Hair follicle dermal papilla cell (primary cell): ENCODE data around the gene C14orf180. TPM values are rescaled to one million over a fixed set of nuclear protein-coding genes. Genes with fewer than 3 reads are reported as not detected.

Source experiments
- total RNA-seq: library from RNA; depleted of rRNA; stranded (reverse); fragments of >200 nt; gene quantifications from 2 replicates; pipeline ENCODE4 v1.2.3, GENCODE V29; 2012

The C14orf180 gene
- not detected in 2 replicates for total RNA-seq

GRCh38 chr14:104579507-104579906, at the start of gene C14orf180:
Gene C14orf180, plus strand, starts transcription at chr14:104579764. Its CDS starts 6,667 bp downstream, at chr14:104586431.

GRCh38 chr14:104604458-104605449, 25.2 kb downstream of the C14orf180 start, which contains the start of gene TMEM179:
Gene TMEM179, minus strand, starts transcription at chr14:104604772. Its CDS starts 31 bp downstream, at chr14:104604741.

Other genes with a start within 250 kb of the C14orf180 start
- not detected in 2 replicates for gene TMEM179, start 25.0 kb downstream of the C14orf180 start, total RNA-seq
- 71.6 and 77.1 TPM in 2 replicates for gene INF2, start 109.9 kb downstream of the C14orf180 start, total RNA-seq
- 6.8 and 7.3 TPM in 2 replicates for gene ADSS1, start 144.5 kb downstream of the C14orf180 start, total RNA-seq
- 64.1 and 69.2 TPM in 2 replicates for gene SIVA1, start 173.4 kb downstream of the C14orf180 start, total RNA-seq
- gene AKT1, start 216.0 kb downstream of the C14orf180 start, total RNA-seq, result 221 and 234 TPM in 2 replicates
- gene ZBTB42, start 221.3 kb downstream of the C14orf180 start, total RNA-seq, result 5.7 and 5.8 TPM in 2 replicates